A673 (cell line): Measurements from ENCODE around the gene FSTL4. TPM values are rescaled to one million over a fixed set of nuclear protein-coding genes. Genes with fewer than 3 reads are reported as not detected.

Experiments
- BruUV-seq: library from RNA; stranded (reverse); fragments of 400-500 nt; replicated peaks from 2 replicates; lab custom pipeline; 2021; lab: Mats Ljungman, UMichigan
- CTCF ChIA-PET: fragments of 300-600 bp; sonication (Branson Sonifier 250); formaldehyde crosslinking; loops from one replicate; lab custom pipeline; 2022; ENCODE audit warnings: antibody characterized with exemption; lab: Charles Lee
- POLR2A ChIA-PET: fragments of 300-600 bp; sonication (Branson Sonifier 250); formaldehyde crosslinking; loops from one replicate; lab custom pipeline; 2022; ENCODE audit warnings: antibody characterized with exemption; ENCODE audit not compliant: low non-redundant PET; lab: Charles Lee
- DNase-seq: peaks from one replicate; pipeline ENCODE4 v3.0.0-alpha.2; 2015; ENCODE audit warnings: low spot score
- H3K27ac ChIP-seq: fragments of 200-600 bp; sonication (generic); 2 replicates; pipeline ENCODE4 v1.5.1; 2016; ENCODE audit warnings: mixed run types, low read depth, mild to moderate bottlenecking, mixed read lengths, antibody characterized with exemption, low read length; ENCODE audit not compliant: poor library complexity, severe bottlenecking
- H3K27me3 ChIP-seq: fragments of 200-600 bp; sonication (generic); replicated peaks from 2 replicates; pipeline ENCODE4 v1.6.1; 2017; ENCODE audit warnings: mixed run types, low read depth, mild to moderate bottlenecking, mixed read lengths, antibody characterized with exemption, low read length; ENCODE audit not compliant: insufficient read depth, poor library complexity
- H3K36me3 ChIP-seq: fragments of 200-600 bp; sonication (generic); 2 replicates; pipeline ENCODE4 v1.6.1; 2016; ENCODE audit warnings: mixed run types, mild to moderate bottlenecking, mixed read lengths, antibody characterized with exemption, low read length; ENCODE audit not compliant: insufficient read depth, poor library complexity, severe bottlenecking
- H3K4me1 ChIP-seq: fragments of 200-600 bp; sonication (generic); 2 replicates; pipeline ENCODE4 v1.6.1; 2017; ENCODE audit warnings: mixed run types, mild to moderate bottlenecking, mixed read lengths, antibody characterized with exemption, low read length; ENCODE audit not compliant: insufficient read depth, poor library complexity, severe bottlenecking
- H3K4me3 ChIP-seq: fragments of 200-600 bp; sonication (generic); 2 replicates; pipeline ENCODE4 v1.5.1; 2016; ENCODE audit warnings: low read depth, mixed run types, mild to moderate bottlenecking, mixed read lengths, low read length; ENCODE audit not compliant: poor library complexity, severe bottlenecking
- H3K9me3 ChIP-seq: fragments of 200-600 bp; sonication (generic); 2 replicates; pipeline ENCODE4 v1.6.1; 2016; ENCODE audit warnings: mixed run types, low read depth, mild to moderate bottlenecking, mixed read lengths, antibody characterized with exemption, low read length; ENCODE audit not compliant: poor library complexity, severe bottlenecking
- EZH2 ChIP-seq: fragments of 200-600 bp; sonication (generic); IDR thresholded peaks from 2 replicates; pipeline ENCODE4 v1.6.1; 2017; ENCODE audit warnings: borderline replicate concordance, low read depth, mild to moderate bottlenecking, mixed read lengths, antibody characterized with exemption, low read length; ENCODE audit not compliant: poor library complexity, severe bottlenecking
- intact Hi-C: fragments of 100-400 bp; cut with micrococcal nuclease; formaldehyde crosslinking; loops from one replicate; pipeline ENCODE4 v1.10.0; 2022; ENCODE audit not compliant: unreplicated experiment
- total RNA-seq: library from RNA; stranded (reverse); gene quantifications from 2 replicates; pipeline ENCODE4 v1.2.3, GENCODE V29; 2021
- TF ChIP-seq, protein P1 (sequence below): fragments of 300-800, 200-600 bp; sonication (generic); conservative IDR thresholded peaks from 2 replicates; pipeline ENCODE4 v1.5.1; 2017; ENCODE audit warnings: low read depth, mild to moderate bottlenecking, antibody characterized with exemption, low read length, moderate library complexity, mixed read lengths

The FSTL4 gene
- total RNA-seq, 1 experiment from 2014 or later: 0.86 TPM

DNA sequence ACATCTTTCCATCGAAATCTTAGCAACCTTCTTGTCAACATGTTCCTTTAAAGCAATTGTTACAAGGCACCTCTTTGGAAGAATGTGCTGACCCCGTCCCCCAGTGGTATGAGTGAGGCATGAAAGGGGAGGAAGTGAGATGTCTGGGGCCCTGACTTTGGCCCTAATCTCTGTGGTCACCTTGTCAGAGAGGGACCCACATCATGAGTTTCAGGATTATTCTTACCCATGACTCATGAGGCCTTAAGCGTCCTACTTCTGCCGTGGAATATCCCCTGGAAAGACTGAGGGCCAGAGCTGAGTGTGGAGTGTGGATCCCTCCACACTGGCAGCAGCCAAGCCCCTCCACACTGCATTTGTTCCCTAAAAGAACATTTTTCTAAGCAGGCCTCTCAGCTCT lies 81.2 kb downstream of the FSTL4 start:
- H3K4me1 ChIP-seq: no peaks in the 10 kb centered on the region
- no peak for DNase-seq
- intact Hi-C loops: no loop called here
- H3K27ac ChIP-seq: no peak overlapping the region
- no TSS peak for BruUV-seq
- no peak overlapping the region for H3K4me3 ChIP-seq
- no peaks in the 10 kb centered on the region for H3K36me3 ChIP-seq
- TF ChIP-seq EZH2: no peak
- TF ChIP-seq, protein P1, sequence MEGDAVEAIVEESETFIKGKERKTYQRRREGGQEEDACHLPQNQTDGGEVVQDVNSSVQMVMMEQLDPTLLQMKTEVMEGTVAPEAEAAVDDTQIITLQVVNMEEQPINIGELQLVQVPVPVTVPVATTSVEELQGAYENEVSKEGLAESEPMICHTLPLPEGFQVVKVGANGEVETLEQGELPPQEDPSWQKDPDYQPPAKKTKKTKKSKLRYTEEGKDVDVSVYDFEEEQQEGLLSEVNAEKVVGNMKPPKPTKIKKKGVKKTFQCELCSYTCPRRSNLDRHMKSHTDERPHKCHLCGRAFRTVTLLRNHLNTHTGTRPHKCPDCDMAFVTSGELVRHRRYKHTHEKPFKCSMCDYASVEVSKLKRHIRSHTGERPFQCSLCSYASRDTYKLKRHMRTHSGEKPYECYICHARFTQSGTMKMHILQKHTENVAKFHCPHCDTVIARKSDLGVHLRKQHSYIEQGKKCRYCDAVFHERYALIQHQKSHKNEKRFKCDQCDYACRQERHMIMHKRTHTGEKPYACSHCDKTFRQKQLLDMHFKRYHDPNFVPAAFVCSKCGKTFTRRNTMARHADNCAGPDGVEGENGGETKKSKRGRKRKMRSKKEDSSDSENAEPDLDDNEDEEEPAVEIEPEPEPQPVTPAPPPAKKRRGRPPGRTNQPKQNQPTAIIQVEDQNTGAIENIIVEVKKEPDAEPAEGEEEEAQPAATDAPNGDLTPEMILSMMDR: no peak
- H3K27me3 ChIP-seq: no peaks in the 10 kb centered on the region
- ChIA-PET POLR2A (no interaction called here), CTCF (no interaction called here)
- no peaks in the 10 kb centered on the region for H3K9me3 ChIP-seq

DNA sequence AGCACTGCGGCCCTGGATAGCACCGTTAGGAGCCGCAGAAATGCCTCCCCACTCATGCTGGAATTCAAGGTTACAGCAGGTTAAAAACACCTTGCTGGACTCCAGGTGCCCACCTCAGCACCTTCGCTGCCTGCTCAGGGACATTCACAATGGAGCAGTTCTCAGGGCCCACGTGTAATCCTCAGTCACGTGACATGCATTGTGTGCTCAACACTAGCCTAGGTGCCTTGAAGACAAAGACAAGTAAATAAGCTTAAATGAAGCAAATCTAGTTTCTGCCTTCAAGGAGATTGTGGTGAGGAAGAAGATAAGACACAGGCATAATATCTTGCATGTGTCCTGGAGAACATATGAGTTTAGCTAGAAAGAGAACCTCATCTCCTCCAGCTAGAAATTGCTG lies 82.1 kb downstream of the FSTL4 start:
- Histone ChIP-seq H3K27ac (no peak overlapping the region), H3K27me3 (no peaks in the 10 kb centered on the region), H3K9me3 (no peaks in the 10 kb centered on the region), H3K36me3 (no peaks in the 10 kb centered on the region), H3K4me1 (no peaks in the 10 kb centered on the region), H3K4me3 (no peak overlapping the region)
- intact Hi-C loops: no loop called here
- POLR2A ChIA-PET: no interaction called here
- CTCF ChIA-PET: no interaction called here
- TF ChIP-seq EZH2: no peak
- TF ChIP-seq, protein P1: no peak
- no TSS peak for BruUV-seq
- DNase-seq: no peak

DNA sequence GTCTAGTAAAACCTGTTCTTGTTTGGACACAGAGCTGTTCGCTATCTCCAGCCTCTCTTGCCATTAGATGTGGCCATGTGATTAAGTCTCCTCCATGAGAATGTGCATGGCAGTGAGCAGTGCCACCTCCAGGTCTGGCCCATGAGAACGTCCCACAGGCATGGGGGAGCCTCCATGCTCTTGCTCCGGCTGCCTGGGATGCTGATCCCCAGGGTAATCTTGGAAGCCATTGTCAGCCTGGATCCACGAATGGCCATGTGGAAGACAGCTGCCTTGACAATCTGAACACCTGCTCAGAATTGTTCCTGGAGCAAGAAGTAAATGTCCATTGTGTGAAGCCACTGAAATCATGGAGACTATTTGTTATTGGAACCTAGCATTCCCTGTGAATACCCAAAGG lies 83.5 kb downstream of the FSTL4 start:
- TF ChIP-seq EZH2: no peak
- TF ChIP-seq, protein P1: no peak
- CTCF ChIA-PET: no interaction called here
- POLR2A ChIA-PET: no interaction called here

More for the DNA sequence above, 83.5 kb downstream of the FSTL4 start:
- intact Hi-C loops: no loop called here
- no peaks in the 10 kb centered on the region for H3K36me3 ChIP-seq
- H3K27me3 ChIP-seq: no peaks in the 10 kb centered on the region
- no peak overlapping the region for H3K27ac ChIP-seq
- H3K4me3 ChIP-seq: no peak overlapping the region
- no peaks in the 10 kb centered on the region for H3K9me3 ChIP-seq
- DNase-seq: no peak
- no peaks in the 10 kb centered on the region for H3K4me1 ChIP-seq
- BruUV-seq: no TSS peak
